ENCODE data around the gene ZSCAN5A. TPM values are rescaled to one million over a fixed set of nuclear protein-coding genes. Genes with fewer than 3 reads are reported as not detected.

ZSCAN5A gene
- total and polyA plus RNA-seq, 9 of the 15 experiments (the other 6 are each of a cell fraction or from before 2014, with no cell fraction given): 5.8 to 15.3 (median 11.8) TPM

- TF ChIP-seq AFF1 (IDR thresholded peaks at IDR 0.05; ENCODE audit: low read depth in 1 of 2, partially characterized antibody in 2 of 2) (no peak), NCOA1 (IDR thresholded peaks at IDR 0.05; ENCODE audit: low read depth) (no peak), GTF2E2 (tag; IDR thresholded peaks at IDR 0.05) (0 out of 2 replicates have a peak, but pooled peaks have one; percentile 2), TEAD1 (CRISPR knock-in tag; IDR thresholded peaks at IDR 0.05) (peak; percentile 83 to 92; a peak in 3 of 4 replicates), ZNF212 (CRISPR knock-in tag; IDR thresholded peaks at IDR 0.05) (no peak), MECOM (CRISPR knock-in tag; IDR thresholded peaks at IDR 0.05) (peak; percentile 55; the same call in 1 of the 2 replicates), ZC3H8 (IDR thresholded peaks at IDR 0.05) (no peak), NCOR1 (IDR thresholded peaks at IDR 0.05) (peak; percentile 83), CEBPB (tag; IDR thresholded peaks at IDR 0.05) (0 out of 2 replicates have a peak, but pooled peaks have one; percentile 7), STAT5A (IDR thresholded peaks at IDR 0.05; ENCODE audit: borderline replicate concordance, low read length) (peak; percentile 67; the same call in 1 of the 2 replicates), ATF1 (CRISPR knock-in tag; IDR thresholded peaks at IDR 0.05) (no peak), ATF1 (tag; IDR thresholded peaks at IDR 0.05) (peak; percentile 20; the same call in 1 of the 2 replicates)
These were observed 6.8 kb upstream of the ZSCAN5A start (continued) for GRCh38 chr19:56321254-56321988.

Measured in K562 (cell line).